Measurements from ENCODE around the gene MFAP1.

GRCh38 chr15:43872416-43873020 is 48.0 kb upstream of the MFAP1 start:
- no peak for TF ChIP-seq GATA2 (IDR thresholded peaks at IDR 0.05; ENCODE audit: low read depth, low read length)
- TF ChIP-seq GATA3 (IDR thresholded peaks at IDR 0.05; ENCODE audit: low read depth, low read length): no peak
